HG02884 (cell line): ENCODE measurements around the gene FIGLA.
"Not testable (repeated sequence)": the region's sequence is repeated elsewhere in the genome, so short reads cannot be mapped to it uniquely, and the experiment has no call there.

Source experiments
- ATAC-seq: cut with Tn5 transposase; IDR thresholded peaks from one replicate; pipeline ENCODE4 v1.9.1; 2021; ENCODE audit warnings: mild to moderate bottlenecking, moderate library complexity; ENCODE audit not compliant: unreplicated experiment

FIGLA gene

GRCh38 chr2:70808983-70809958, 18.8 kb upstream of the FIGLA start:
- ATAC-seq = no peak

- no peak for ATAC-seq
Measured at GRCh38 chr2:70807828-70808118, 17.3 kb upstream of the FIGLA start.

GRCh38 chr2:70807102-70807827, 16.8 kb upstream of the FIGLA start:
- no peak for ATAC-seq

- ATAC-seq = no peak
Measured at GRCh38 chr2:70806620-70807019, 16.2 kb upstream of the FIGLA start.

GRCh38 chr2:70806013-70806412, 15.6 kb upstream of the FIGLA start:
- no peak for ATAC-seq

- ATAC-seq = no peak
Measured at GRCh38 chr2:70801607-70802263, 11.3 kb upstream of the FIGLA start.

- ATAC-seq = no peak
Measured at GRCh38 chr2:70799706-70800105, 9.3 kb upstream of the FIGLA start.

- ATAC-seq = not testable (repeated sequence)
Measured at GRCh38 chr2:70797996-70798395, 7.6 kb upstream of the FIGLA start.

GRCh38 chr2:70797506-70797905, 7.1 kb upstream of the FIGLA start:
- no peak for ATAC-seq

GRCh38 chr2:70796262-70796661, 5.8 kb upstream of the FIGLA start:
- ATAC-seq = no peak

- no peak for ATAC-seq
Measured at GRCh38 chr2:70795164-70795995, 4.9 kb upstream of the FIGLA start.

- ATAC-seq = no peak
Measured at GRCh38 chr2:70793450-70793849, 3.0 kb upstream of the FIGLA start.

GRCh38 chr2:70789304-70790135, 923 bp downstream of the FIGLA start:
- no peak for ATAC-seq

- ATAC-seq = no peak
Measured at GRCh38 chr2:70785137-70785911, 5.1 kb downstream of the FIGLA start.

- ATAC-seq = no peak
Measured at GRCh38 chr2:70784320-70784719, 6.1 kb downstream of the FIGLA start.

- no peak for ATAC-seq
Measured at GRCh38 chr2:70779911-70780545, 10.4 kb downstream of the FIGLA start.

GRCh38 chr2:70779491-70779890, 11.0 kb downstream of the FIGLA start:
- no peak for ATAC-seq

- no peak for ATAC-seq
Measured at GRCh38 chr2:70778676-70779075, 11.8 kb downstream of the FIGLA start.

- ATAC-seq = no peak
Measured at GRCh38 chr2:70777450-70777849, 13.0 kb downstream of the FIGLA start.
